ENCODE data around the gene RNF14.

DNA sequence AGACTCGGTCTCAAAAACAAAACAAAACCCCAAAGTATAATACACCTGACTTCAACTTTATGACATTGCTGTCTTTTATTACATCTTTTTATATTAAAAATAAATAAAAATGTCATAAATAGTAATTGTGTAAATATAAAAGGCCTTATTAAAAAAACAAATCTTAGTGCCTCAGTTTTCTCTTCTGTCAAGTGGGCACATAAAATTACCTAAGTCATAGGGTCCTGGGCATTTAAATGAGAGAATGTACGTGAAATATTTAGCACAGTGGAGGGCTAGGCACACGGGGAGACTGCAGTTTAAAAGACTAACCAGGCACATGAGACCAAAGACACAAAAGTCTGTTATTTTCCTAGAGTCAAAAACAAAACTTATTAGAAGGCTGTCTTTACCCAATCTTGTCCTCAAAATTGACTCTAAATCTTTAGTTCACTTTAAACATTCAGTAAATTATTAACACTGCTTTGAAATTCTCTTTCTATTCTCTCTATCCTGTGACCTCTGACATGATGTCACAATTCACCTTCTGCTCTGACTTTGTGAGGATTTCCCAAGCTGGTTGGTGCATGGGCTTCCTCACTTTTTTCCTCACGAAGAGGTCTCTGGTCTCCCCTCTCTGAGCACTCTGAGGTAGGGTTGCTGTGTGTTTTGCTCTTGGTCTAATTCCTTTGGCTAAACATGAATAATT is 2.5 kb upstream of the RNF14 start:
- TF ChIP-seq, protein P1, sequence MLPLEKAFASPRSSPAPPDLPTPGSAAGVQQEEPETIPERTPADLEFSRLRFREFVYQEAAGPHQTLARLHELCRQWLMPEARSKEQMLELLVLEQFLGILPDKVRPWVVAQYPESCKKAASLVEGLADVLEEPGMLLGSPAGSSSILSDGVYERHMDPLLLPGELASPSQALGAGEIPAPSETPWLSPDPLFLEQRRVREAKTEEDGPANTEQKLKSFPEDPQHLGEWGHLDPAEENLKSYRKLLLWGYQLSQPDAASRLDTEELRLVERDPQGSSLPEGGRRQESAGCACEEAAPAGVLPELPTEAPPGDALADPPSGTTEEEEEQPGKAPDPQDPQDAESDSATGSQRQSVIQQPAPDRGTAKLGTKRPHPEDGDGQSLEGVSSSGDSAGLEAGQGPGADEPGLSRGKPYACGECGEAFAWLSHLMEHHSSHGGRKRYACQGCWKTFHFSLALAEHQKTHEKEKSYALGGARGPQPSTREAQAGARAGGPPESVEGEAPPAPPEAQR (CRISPR knock-in tag; IDR thresholded peaks at IDR 0.05), result no peak
- TF ChIP-seq ESRRA (CRISPR knock-in tag; IDR thresholded peaks at IDR 0.05; ENCODE audit: borderline replicate concordance) (no peak), SP1 (CRISPR knock-in tag; conservative IDR thresholded peaks at IDR 0.05) (no peak)
- TF ChIP-seq, protein P2, sequence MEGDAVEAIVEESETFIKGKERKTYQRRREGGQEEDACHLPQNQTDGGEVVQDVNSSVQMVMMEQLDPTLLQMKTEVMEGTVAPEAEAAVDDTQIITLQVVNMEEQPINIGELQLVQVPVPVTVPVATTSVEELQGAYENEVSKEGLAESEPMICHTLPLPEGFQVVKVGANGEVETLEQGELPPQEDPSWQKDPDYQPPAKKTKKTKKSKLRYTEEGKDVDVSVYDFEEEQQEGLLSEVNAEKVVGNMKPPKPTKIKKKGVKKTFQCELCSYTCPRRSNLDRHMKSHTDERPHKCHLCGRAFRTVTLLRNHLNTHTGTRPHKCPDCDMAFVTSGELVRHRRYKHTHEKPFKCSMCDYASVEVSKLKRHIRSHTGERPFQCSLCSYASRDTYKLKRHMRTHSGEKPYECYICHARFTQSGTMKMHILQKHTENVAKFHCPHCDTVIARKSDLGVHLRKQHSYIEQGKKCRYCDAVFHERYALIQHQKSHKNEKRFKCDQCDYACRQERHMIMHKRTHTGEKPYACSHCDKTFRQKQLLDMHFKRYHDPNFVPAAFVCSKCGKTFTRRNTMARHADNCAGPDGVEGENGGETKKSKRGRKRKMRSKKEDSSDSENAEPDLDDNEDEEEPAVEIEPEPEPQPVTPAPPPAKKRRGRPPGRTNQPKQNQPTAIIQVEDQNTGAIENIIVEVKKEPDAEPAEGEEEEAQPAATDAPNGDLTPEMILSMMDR (IDR thresholded peaks at IDR 0.05), result no peak
